HepG2 (cell line): ENCODE results near the gene SLC25A33. TPM values are rescaled to one million over a fixed set of nuclear protein-coding genes. Genes with fewer than 3 reads are reported as not detected.

Experiments
- ATAC-seq: fragments of 200-7000 bp; cut with Tn5 transposase; 3 replicates; pipeline ENCODE4 v1.9.1; 2020; ENCODE audit warnings: mild to moderate bottlenecking, moderate library complexity
- BruUV-seq: library from RNA; stranded (reverse); fragments of 400-500 nt; replicated peaks from 2 replicates; lab custom pipeline; 2021; lab: Mats Ljungman, UMichigan
- CTCF ChIA-PET: fragments of 300-600 bp; formaldehyde crosslinking; extraction: SDS; loops from one replicate; lab custom pipeline; 2021; ENCODE audit warnings: low total read pairs, inconsistent platforms, low intra/inter-chr PET ratio; lab: Yijun Ruan, JAX
- POLR2A ChIA-PET: fragments of 350-600 bp; sonication (Branson Sonifier 250); formaldehyde crosslinking; loops from one replicate; lab custom pipeline; 2020; ENCODE audit warnings: antibody characterized with exemption, inconsistent platforms; lab: Yijun Ruan, JAX
- DNase-seq: peaks from one replicate; pipeline ENCODE4 v3.0.0-alpha.2; 2015; ENCODE audit warnings: low spot score
- FAIRE-seq: peaks from 3 replicates; lab custom pipeline; 2011; peaks lifted over from hg19 to GRCh38; lab: Jason Lieb, UNC
- H2AFZ ChIP-seq: one replicate; pipeline ENCODE4 v1.6.1; 2011; ENCODE audit warnings: low read length, inconsistent platforms
- H3K27ac ChIP-seq: fragments of 300-600 bp; 3 replicates; pipeline ENCODE4 v1.8.0; 2011; ENCODE audit warnings: mixed run types, mild to moderate bottlenecking, mixed read lengths, low read length, inconsistent platforms; ENCODE audit not compliant: insufficient read depth; ENCODE audit errors: extremely low read length
- H3K27me3 ChIP-seq, 2 experiments: fragments of 200-600 bp in 1 of 2; 2 replicates in 1 of 2; 3 replicates in 1 of 2; pipeline versions ENCODE4 v1.6.0 to v1.8.0; 2011; ENCODE audit warnings: low read length in 2 of 2, mild to moderate bottlenecking in 2 of 2, moderate library complexity in 2 of 2, inconsistent platforms in 1 of 2; ENCODE audit not compliant: insufficient read depth in 2 of 2, control insufficient read depth in 1 of 2
- H3K36me3 ChIP-seq, 2 experiments: fragments of 200-600 bp in 1 of 2; replicated peaks in 1 of 2; 2 replicates in 1 of 2; 3 replicates in 1 of 2; pipeline versions ENCODE4 v1.5.1 to v1.8.0; 2011; ENCODE audit warnings: low read length in 2 of 2, inconsistent platforms in 1 of 2; ENCODE audit not compliant: insufficient read depth in 2 of 2, control insufficient read depth in 1 of 2
- H3K4me1 ChIP-seq: 2 replicates; pipeline ENCODE4 v1.5.1; 2012; ENCODE audit warnings: low read length, inconsistent platforms; ENCODE audit not compliant: insufficient read depth
- H3K4me2 ChIP-seq: 2 replicates; pipeline ENCODE4 v1.6.0; 2011; ENCODE audit warnings: low read depth, low read length, inconsistent platforms
- H3K4me3 ChIP-seq, 3 experiments: fragments of 200-600 bp in 1 of 3; sonication (generic), shearing (Covaris generic) in 1 of 3; replicated peaks in 1 of 3; 2 replicates each; pipeline ENCODE4 v1.5.1; 2011 to 2016; ENCODE audit warnings: low read length in 3 of 3, inconsistent platforms in 2 of 3, low read depth in 2 of 3, mild to moderate bottlenecking in 2 of 3, control low read depth in 1 of 3, mixed read lengths in 1 of 3; ENCODE audit not compliant: insufficient read depth in 1 of 3
- H3K79me2 ChIP-seq: one replicate; pipeline ENCODE4 v1.6.1; 2011; ENCODE audit warnings: low read length, inconsistent platforms; ENCODE audit not compliant: insufficient read depth
- H3K9ac ChIP-seq: 2 replicates; pipeline ENCODE4 v1.6.0; 2011; ENCODE audit warnings: mild to moderate bottlenecking, low read depth, low read length, inconsistent platforms; ENCODE audit not compliant: insufficient read depth
- H3K9me3 ChIP-seq: 2 replicates; pipeline ENCODE4 v1.5.1; 2012; ENCODE audit warnings: mild to moderate bottlenecking, low read length
- H4K20me1 ChIP-seq: 2 replicates; pipeline ENCODE4 v1.6.0; 2011; ENCODE audit warnings: inconsistent platforms, mild to moderate bottlenecking, low read length, moderate library complexity; ENCODE audit not compliant: insufficient read depth
- ELF1 ChIP-seq: sonication (generic); formaldehyde crosslinking; IDR thresholded peaks from 2 replicates; pipeline ENCODE4 v1.4.0; 2020; ENCODE audit warnings: missing genetic modification reagents
- KDM2A ChIP-seq: sonication (generic); formaldehyde crosslinking; IDR thresholded peaks from 2 replicates; pipeline ENCODE4 v1.4.0; 2020; ENCODE audit warnings: low read depth, missing genetic modification reagents, borderline replicate concordance
- MXD4 ChIP-seq: IDR thresholded peaks from 2 replicates; pipeline ENCODE4 v1.6.1; 2016; ENCODE audit warnings: mild to moderate bottlenecking, missing biosample characterization, missing genetic modification reagents
- POLR2AphosphoS2 ChIP-seq: IDR thresholded peaks from 2 replicates; pipeline ENCODE4 v1.6.1; 2011; ENCODE audit warnings: low read depth, low read length, improper control_type of control experiment
- RFXAP ChIP-seq: sonication (generic); formaldehyde crosslinking; IDR thresholded peaks from 2 replicates; pipeline ENCODE4 v1.4.0; 2020; ENCODE audit warnings: missing genetic modification reagents, borderline replicate concordance
- SMARCE1 ChIP-seq: fragments of 450-650 bp; IDR thresholded peaks from 2 replicates; pipeline ENCODE4 v1.6.1; 2017; ENCODE audit warnings: borderline replicate concordance
- YY1 ChIP-seq: IDR thresholded peaks from 2 replicates; pipeline ENCODE4 v1.6.1; 2011; ENCODE audit warnings: low read length, low read depth, moderate library complexity, mild to moderate bottlenecking; ENCODE audit not compliant: insufficient read depth, insufficient replicate concordance
- ZNF101 ChIP-seq: sonication (generic); formaldehyde crosslinking; IDR thresholded peaks from 2 replicates; pipeline ENCODE4 v1.4.0; 2020; ENCODE audit warnings: mild to moderate bottlenecking, low read depth, missing genetic modification reagents, borderline replicate concordance
- ZNF761 ChIP-seq: sonication (generic); formaldehyde crosslinking; conservative IDR thresholded peaks from 2 replicates; pipeline ENCODE4 v1.4.0; 2020; ENCODE audit warnings: mild to moderate bottlenecking, missing genetic modification reagents
- whole genome bisulfite sequencing: methylation state at CpG from one replicate; pipeline ENCODE4 v1.1.6; 2017; ENCODE audit warnings: low lambda C conversion rate; 5-methylcytosine and 5-hydroxymethylcytosine counted together
- in situ Hi-C: cut with HindIII; loops from 2 replicates; pipeline ENCODE4 v1.10.0; 2017; ENCODE audit warnings: low pct_unique_long_range_greater_than_20kb; ENCODE audit not compliant: extremely low pct_ligation_motif_present
- intact Hi-C: fragments of 100-400 bp; cut with micrococcal nuclease; formaldehyde crosslinking; loops from one replicate; pipeline ENCODE4 v1.10.0; 2022; ENCODE audit not compliant: unreplicated experiment
- polyA plus RNA-seq, 8 experiments: library from polyadenylated mRNA; depleted of rRNA in 3 of 8; stranded (reverse) in 7 of 8; unstranded in 1 of 8; fragments of >200 nt; fragmentation: Illumina TruSeq in 4 of 8; extraction: Trizol in 4 of 8; gene quantifications; 2 replicates each; pipeline versions ENCODE4 v1.2.1 to v1.2.3, GENCODE V29; 2011 to 2016; ENCODE audit warnings: low read depth in 4 of 8, missing spikeins in 1 of 8, mixed read lengths in 1 of 8; ENCODE audit not compliant: insufficient read depth in 1 of 8
- total RNA-seq, 5 experiments: library from RNA; depleted of rRNA; stranded (reverse); fragments of >200 nt; fragmentation: Illumina TruSeq; extraction: Trizol; gene quantifications; 2 replicates each; pipeline ENCODE4 v1.2.3, GENCODE V29; 2016; ENCODE audit warnings: low read depth in 1 of 5
- TF ChIP-seq, protein P1 (sequence below): sonication (generic); formaldehyde crosslinking; IDR thresholded peaks from one replicate; pipeline ENCODE4 v1.5.1; 2020; ENCODE audit warnings: mild to moderate bottlenecking, missing genetic modification reagents; ENCODE audit errors: not compliant biosample characterization
- TF ChIP-seq, protein P2 (sequence below): sonication (generic); formaldehyde crosslinking; IDR thresholded peaks from 2 replicates; pipeline ENCODE4 v1.4.0; 2020; ENCODE audit warnings: low read depth, missing genetic modification reagents

Gene SLC25A33
- total and polyA plus RNA-seq, 2 of the 13 experiments (the other 11 are each of a cell fraction or from before 2014, with no cell fraction given): 15.4 to 50.3 TPM

DNA sequence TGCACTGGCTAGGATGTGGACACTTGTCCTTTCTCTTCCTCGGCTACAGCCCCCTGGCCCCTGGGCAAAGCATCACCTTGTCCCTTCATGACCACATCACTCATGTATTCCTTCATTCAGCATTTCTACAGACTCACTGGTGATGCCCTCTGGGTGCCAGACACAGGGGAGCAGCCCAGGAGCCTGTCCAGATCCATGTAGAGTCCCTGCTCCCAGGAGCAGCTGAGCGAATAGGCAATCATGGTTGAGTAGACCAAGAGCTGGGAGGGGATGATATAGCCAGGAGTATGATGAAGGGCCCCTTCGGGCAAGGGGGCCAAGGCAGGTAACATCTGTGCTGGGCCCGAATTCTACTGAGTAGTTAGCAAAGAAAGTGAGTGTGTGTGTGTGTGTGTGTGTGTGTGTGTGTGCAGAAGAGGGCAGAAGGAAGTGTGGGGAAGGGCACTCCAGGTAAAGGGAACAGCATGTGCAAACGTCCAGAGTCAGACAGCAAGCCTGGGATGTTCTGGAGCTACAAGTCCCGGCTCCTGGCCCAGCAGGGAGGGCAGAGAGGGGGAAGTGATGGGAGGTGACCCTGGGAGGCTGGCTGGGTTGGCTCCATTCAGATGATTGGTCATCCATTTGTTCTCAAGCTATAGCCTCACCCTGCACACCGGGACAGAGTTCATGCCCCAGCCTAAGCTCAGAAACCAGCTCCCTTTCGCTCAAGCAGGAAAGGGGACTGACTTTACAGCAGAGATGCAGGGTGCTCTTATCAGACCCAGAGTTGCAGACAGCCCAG is 91.3 kb downstream of the SLC25A33 start:
- CTCF ChIA-PET: no interaction called here
- no TSS peak for BruUV-seq
- 17% methylated on average over 7 of the region's 8 CpGs for WGBS
- TF ChIP-seq ZNF101 (CRISPR knock-in tag): no peak
- TF ChIP-seq RFXAP (CRISPR knock-in tag): no peak
- TF ChIP-seq MXD4 (CRISPR knock-in tag): no peak
- no peak for TF ChIP-seq ZNF761
- no peak for TF ChIP-seq ELF1 (CRISPR knock-in tag)
- no peak for TF ChIP-seq POLR2AphosphoS2
- TF ChIP-seq, protein P1, sequence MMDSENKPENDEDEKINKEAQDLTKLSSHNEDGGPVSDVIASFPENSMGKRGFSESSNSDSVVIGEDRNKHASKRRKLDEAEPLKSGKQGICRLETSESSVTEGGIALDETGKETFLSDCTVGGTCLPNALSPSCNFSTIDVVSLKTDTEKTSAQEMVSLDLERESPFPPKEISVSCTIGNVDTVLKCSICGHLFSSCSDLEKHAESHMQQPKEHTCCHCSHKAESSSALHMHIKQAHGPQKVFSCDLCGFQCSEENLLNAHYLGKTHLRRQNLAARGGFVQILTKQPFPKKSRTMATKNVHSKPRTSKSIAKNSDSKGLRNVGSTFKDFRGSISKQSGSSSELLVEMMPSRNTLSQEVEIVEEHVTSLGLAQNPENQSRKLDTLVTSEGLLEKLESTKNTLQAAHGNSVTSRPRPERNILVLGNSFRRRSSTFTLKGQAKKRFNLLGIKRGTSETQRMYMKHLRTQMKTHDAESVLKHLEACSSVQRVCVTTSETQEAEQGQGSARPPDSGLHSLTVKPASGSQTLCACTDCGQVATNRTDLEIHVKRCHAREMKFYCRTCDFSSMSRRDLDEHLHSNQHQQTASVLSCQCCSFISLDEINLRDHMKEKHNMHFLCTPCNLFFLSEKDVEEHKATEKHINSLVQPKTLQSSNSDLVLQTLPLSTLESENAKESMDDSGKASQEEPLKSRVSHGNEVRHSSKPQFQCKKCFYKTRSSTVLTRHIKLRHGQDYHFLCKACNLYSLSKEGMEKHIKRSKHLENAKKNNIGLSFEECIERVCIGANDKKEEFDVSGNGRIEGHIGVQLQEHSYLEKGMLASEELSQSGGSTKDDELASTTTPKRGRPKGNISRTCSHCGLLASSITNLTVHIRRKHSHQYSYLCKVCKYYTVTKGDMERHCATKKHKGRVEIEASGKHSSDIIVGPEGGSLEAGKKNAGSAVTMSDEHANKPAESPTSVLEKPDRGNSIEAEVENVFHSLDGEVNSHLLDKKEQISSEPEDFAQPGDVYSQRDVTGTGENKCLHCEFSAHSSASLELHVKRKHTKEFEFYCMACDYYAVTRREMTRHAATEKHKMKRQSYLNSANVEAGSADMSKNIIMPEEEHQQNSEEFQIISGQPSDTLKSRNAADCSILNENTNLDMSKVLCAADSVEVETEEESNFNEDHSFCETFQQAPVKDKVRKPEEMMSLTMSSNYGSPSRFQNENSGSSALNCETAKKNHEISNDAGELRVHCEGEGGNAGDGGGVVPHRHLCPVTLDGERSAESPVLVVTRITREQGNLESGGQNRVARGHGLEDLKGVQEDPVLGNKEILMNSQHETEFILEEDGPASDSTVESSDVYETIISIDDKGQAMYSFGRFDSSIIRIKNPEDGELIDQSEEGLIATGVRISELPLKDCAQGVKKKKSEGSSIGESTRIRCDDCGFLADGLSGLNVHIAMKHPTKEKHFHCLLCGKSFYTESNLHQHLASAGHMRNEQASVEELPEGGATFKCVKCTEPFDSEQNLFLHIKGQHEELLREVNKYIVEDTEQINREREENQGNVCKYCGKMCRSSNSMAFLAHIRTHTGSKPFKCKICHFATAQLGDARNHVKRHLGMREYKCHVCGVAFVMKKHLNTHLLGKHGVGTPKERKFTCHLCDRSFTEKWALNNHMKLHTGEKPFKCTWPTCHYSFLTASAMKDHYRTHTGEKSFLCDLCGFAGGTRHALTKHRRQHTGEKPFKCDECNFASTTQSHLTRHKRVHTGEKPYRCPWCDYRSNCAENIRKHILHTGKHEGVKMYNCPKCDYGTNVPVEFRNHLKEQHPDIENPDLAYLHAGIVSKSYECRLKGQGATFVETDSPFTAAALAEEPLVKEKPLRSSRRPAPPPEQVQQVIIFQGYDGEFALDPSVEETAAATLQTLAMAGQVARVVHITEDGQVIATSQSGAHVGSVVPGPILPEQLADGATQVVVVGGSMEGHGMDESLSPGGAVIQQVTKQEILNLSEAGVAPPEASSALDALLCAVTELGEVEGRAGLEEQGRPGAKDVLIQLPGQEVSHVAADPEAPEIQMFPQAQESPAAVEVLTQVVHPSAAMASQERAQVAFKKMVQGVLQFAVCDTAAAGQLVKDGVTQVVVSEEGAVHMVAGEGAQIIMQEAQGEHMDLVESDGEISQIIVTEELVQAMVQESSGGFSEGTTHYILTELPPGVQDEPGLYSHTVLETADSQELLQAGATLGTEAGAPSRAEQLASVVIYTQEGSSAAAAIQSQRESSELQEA (CRISPR knock-in tag): no peak
- TF ChIP-seq, protein P2, sequence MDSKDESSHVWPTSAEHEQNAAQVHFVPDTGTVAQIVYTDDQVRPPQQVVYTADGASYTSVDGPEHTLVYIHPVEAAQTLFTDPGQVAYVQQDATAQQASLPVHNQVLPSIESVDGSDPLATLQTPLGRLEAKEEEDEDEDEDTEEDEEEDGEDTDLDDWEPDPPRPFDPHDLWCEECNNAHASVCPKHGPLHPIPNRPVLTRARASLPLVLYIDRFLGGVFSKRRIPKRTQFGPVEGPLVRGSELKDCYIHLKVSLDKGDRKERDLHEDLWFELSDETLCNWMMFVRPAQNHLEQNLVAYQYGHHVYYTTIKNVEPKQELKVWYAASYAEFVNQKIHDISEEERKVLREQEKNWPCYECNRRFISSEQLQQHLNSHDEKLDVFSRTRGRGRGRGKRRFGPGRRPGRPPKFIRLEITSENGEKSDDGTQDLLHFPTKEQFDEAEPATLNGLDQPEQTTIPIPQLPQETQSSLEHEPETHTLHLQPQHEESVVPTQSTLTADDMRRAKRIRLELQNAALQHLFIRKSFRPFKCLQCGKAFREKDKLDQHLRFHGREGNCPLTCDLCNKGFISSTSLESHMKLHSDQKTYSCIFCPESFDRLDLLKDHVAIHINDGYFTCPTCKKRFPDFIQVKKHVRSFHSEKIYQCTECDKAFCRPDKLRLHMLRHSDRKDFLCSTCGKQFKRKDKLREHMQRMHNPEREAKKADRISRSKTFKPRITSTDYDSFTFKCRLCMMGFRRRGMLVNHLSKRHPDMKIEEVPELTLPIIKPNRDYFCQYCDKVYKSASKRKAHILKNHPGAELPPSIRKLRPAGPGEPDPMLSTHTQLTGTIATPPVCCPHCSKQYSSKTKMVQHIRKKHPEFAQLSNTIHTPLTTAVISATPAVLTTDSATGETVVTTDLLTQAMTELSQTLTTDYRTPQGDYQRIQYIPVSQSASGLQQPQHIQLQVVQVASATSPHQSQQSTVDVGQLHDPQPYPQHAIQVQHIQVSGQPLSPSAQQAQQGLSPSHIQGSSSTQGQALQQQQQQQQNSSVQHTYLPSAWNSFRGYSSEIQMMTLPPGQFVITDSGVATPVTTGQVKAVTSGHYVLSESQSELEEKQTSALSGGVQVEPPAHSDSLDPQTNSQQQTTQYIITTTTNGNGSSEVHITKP (CRISPR knock-in tag): no peak
- TF ChIP-seq KDM2A (CRISPR knock-in tag): no peak
- TF ChIP-seq YY1: no peak
- no peak for TF ChIP-seq SMARCE1

More for the DNA sequence above, 91.3 kb downstream of the SLC25A33 start:
- no peak for DNase-seq
- H3K4me1 ChIP-seq: peaks cover 29% of the 10 kb centered on the region
- no peaks in the 10 kb centered on the region for H4K20me1 ChIP-seq
- no peak overlapping the region; the same call in 1 of the 2 replicates for H3K4me2 ChIP-seq
- no peaks in the 10 kb centered on the region for H3K79me2 ChIP-seq
- H3K9ac ChIP-seq: no peak overlapping the region
- ATAC-seq: peak; percentile 6; the same call in 2 of the 3 replicates
- POLR2A ChIA-PET: no interaction called here
- no peaks in the 10 kb centered on the region for H3K36me3 ChIP-seq
- no peaks in the 10 kb centered on the region for H3K9me3 ChIP-seq
- in situ Hi-C loops: no loop called here
- H2AFZ ChIP-seq: no peak overlapping the region
- intact Hi-C loops: no loop called here
- H3K27me3 ChIP-seq: peaks cover 0 to 22% of the 10 kb centered on the region in 2 experiments; a peak in 4 of 5 replicates
- no peak for FAIRE-seq
- H3K27ac ChIP-seq: no peak overlapping the region
- peak overlapping the region in 1 of 3 experiments; percentile 40; a peak in 1 of 6 replicates for H3K4me3 ChIP-seq
